ENCODE measurements around the gene LRCH3. TPM values are rescaled to one million over a fixed set of nuclear protein-coding genes. Genes with fewer than 3 reads are reported as not detected.

The LRCH3 gene
- total RNA-seq, 1 experiment from 2014 or later: 56.4 TPM

GRCh38 chr3:197753263-197753662 is 37.8 kb upstream of the LRCH3 start:
- no peaks in the 10 kb centered on the region for H3K9me3 Mint-ChIP-seq
- Histone ChIP-seq H2BK12ac (ENCODE audit: insufficient read length, low read depth, low read length) (no peak overlapping the region), H3T11ph (ENCODE audit: low read length) (no peak overlapping the region), H3K18ac (ENCODE audit: insufficient read length, low read depth, low read length) (no peak overlapping the region), H4K91ac (ENCODE audit: insufficient read length, low read depth, low read length) (no peak overlapping the region), H2BK20ac (ENCODE audit: low read depth, low read length, poor library complexity, severe bottlenecking) (no peak overlapping the region), H3K14ac (ENCODE audit: insufficient read depth, low read length) (no peak overlapping the region), H3K79me1 (ENCODE audit: insufficient read depth, low read depth, low read length, poor library complexity, severe bottlenecking) (peaks cover 2% of the 10 kb centered on the region), H2BK5ac (ENCODE audit: insufficient read length, low read length) (no peak overlapping the region), H4K20me1 (ENCODE audit: control insufficient read depth, insufficient read depth, insufficient read length) (no peaks in the 10 kb centered on the region), H2BK120ac (ENCODE audit: low read depth, low read length, poor library complexity, severe bottlenecking) (no peak overlapping the region), H2AK5ac (ENCODE audit: insufficient read length, low read length) (no peak overlapping the region), H3K27ac (ENCODE audit: insufficient read length, low read depth, low read length) (no peak overlapping the region), H3K79me2 (ENCODE audit: insufficient read depth, low read length) (no peaks in the 10 kb centered on the region), H3K4ac (ENCODE audit: low read depth, low read length) (no peak overlapping the region), H3K56ac (ENCODE audit: insufficient read length, low read depth, low read length) (no peak overlapping the region), H4K5ac (ENCODE audit: insufficient read length, low read depth, low read length) (no peak overlapping the region), H3K9me3 (ENCODE audit: control insufficient read depth, low read depth, low read length) (no peaks in the 10 kb centered on the region), H3K23ac (ENCODE audit: insufficient read length, low read depth, low read length) (no peak overlapping the region), H2BK15ac (ENCODE audit: low read depth, low read length) (no peak overlapping the region), H3K23me2 (ENCODE audit: insufficient read length, low read depth, low read length, poor library complexity, severe bottlenecking) (peaks cover 18% of the 10 kb centered on the region), H3K27me3 (ENCODE audit: insufficient read depth, low read length) (peaks cover 5% of the 10 kb centered on the region; the same call in 1 of the 2 replicates), H4K8ac (replicated peaks; ENCODE audit: insufficient read length, low read depth, low read length) (no peak overlapping the region), H3K9ac (ENCODE audit: extremely low read depth, insufficient read length, low read length) (no peak overlapping the region), H3K4me1 (ENCODE audit: insufficient read depth, low read length) (no peaks in the 10 kb centered on the region), H2AFZ (ENCODE audit: low read length) (no peak overlapping the region), H3K4me2 (ENCODE audit: insufficient read depth, insufficient read length, low read length) (no peak overlapping the region)
- no peak; the same call in 2 of the 3 replicates for TF ChIP-seq CTCF (conservative IDR thresholded peaks at IDR 0.05)
- no peak for DNase-seq
- no CpG with 5 or more reads among the region's 3 CpGs for WGBS (ENCODE audit: extremely low coverage, insufficient read length, low lambda C conversion rate)
- peaks cover 0 to 2% (median 0%) of the 10 kb centered on the region in 3 experiments; a peak in 4 of 7 replicates for H3K36me3 Mint-ChIP-seq (ENCODE audit: insufficient read depth in 1 of 3, low read depth in 3 of 3)
- H3K4me1 Mint-ChIP-seq: peaks cover 14 to 18% of the 10 kb centered on the region in 2 experiments
- no peak overlapping the region for H3K4me3 Mint-ChIP-seq
- H3K27ac Mint-ChIP-seq: no peak overlapping the region
- H3K27me3 Mint-ChIP-seq (ENCODE audit: low read depth): peaks cover 31% of the 10 kb centered on the region
